Transverse colon (tissue), 4 donors: Measurements from ENCODE around the gene KCTD5.

Source experiments
- POLR2AphosphoS5 ChIP-seq, 3 donors: sonication (generic); formaldehyde crosslinking; IDR thresholded peaks; one replicate each; pipeline ENCODE4 v1.6.1; 2016; ENCODE audit warnings: antibody characterized with exemption in 3 of 3
- TF ChIP-seq, protein P1 (sequence below), 5 experiments: fragments of 200-600 bp in 3 of 5; fragments of 450-650 bp in 2 of 5; sonication (generic) in 3 of 5; IDR thresholded peaks; 1 replicate in 2 of 5; 2 replicates in 3 of 5; pipeline ENCODE4 v1.5.1; 2016 to 2017; ENCODE audit warnings: antibody characterized with exemption in 5 of 5, inconsistent platforms in 3 of 5, mild to moderate bottlenecking in 2 of 5, moderate library complexity in 1 of 5

DNA sequence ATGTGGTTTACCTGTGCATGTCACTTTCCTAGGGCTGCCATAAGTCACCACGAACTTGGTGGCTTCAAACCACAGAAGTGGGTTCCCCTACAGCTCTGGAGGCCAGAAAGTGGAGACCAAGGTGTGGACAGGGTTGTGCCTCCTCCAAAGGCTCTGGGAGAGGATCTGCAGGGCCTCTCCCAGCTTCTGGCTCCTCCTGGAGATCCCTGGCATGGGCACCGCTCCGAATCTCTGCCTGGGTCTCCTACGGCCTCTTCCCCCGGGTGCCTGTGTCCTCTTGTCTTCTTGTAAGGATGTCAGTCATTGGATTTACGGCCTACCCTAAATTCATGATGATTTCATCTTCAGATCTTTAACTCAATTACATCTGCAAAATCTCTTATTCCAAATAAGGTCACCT is 67.6 kb downstream of the KCTD5 start:
- TF ChIP-seq, protein P1, sequence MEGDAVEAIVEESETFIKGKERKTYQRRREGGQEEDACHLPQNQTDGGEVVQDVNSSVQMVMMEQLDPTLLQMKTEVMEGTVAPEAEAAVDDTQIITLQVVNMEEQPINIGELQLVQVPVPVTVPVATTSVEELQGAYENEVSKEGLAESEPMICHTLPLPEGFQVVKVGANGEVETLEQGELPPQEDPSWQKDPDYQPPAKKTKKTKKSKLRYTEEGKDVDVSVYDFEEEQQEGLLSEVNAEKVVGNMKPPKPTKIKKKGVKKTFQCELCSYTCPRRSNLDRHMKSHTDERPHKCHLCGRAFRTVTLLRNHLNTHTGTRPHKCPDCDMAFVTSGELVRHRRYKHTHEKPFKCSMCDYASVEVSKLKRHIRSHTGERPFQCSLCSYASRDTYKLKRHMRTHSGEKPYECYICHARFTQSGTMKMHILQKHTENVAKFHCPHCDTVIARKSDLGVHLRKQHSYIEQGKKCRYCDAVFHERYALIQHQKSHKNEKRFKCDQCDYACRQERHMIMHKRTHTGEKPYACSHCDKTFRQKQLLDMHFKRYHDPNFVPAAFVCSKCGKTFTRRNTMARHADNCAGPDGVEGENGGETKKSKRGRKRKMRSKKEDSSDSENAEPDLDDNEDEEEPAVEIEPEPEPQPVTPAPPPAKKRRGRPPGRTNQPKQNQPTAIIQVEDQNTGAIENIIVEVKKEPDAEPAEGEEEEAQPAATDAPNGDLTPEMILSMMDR (IDR thresholded peaks at IDR 0.05), result no peak
- TF ChIP-seq POLR2AphosphoS5 (IDR thresholded peaks at IDR 0.05), result no peak
